Fibroblast of skin of back (primary cell): Measurements from ENCODE around the gene RAB3IL1. TPM values are rescaled to one million over a fixed set of nuclear protein-coding genes. Genes with fewer than 3 reads are reported as not detected.
"Not testable (repeated sequence)": the region's sequence is repeated elsewhere in the genome, so short reads cannot be mapped to it uniquely, and the experiment has no call there.

Source experiments
- DNase-seq: peaks from one replicate; pipeline ENCODE4 v3.0.0-alpha.2; 2013
- polyA plus RNA-seq, 2 experiments: library from polyadenylated mRNA; unstranded; fragments of 120-200 nt; gene quantifications; one replicate each; pipeline ENCODE4 v1.2.1, GENCODE V29; 2013; ENCODE audit not compliant: insufficient read length in 2 of 2

Gene RAB3IL1, protein sequence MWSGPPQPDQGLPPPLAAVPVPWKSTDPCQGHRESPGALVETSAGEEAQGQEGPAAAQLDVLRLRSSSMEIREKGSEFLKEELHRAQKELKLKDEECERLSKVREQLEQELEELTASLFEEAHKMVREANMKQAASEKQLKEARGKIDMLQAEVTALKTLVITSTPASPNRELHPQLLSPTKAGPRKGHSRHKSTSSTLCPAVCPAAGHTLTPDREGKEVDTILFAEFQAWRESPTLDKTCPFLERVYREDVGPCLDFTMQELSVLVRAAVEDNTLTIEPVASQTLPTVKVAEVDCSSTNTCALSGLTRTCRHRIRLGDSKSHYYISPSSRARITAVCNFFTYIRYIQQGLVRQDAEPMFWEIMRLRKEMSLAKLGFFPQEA
- 9.1 TPM for polyA plus RNA-seq (2013, experiment 1 of 2; ENCODE audit: insufficient read length)
- 12.8 TPM for polyA plus RNA-seq (2013, experiment 2 of 2; ENCODE audit: insufficient read length)

- DNase-seq = peak; percentile 59
Measured at GRCh38 chr11:61917334-61918109, at the start of gene RAB3IL1. RAB3IL1 (minus strand) TSS chr11:61917566; CDS start chr11:61917367, 199 bp downstream.

- DNase-seq = no peak
Measured at GRCh38 chr11:61966734-61967115, 49.4 kb upstream of the RAB3IL1 start.

DNA sequence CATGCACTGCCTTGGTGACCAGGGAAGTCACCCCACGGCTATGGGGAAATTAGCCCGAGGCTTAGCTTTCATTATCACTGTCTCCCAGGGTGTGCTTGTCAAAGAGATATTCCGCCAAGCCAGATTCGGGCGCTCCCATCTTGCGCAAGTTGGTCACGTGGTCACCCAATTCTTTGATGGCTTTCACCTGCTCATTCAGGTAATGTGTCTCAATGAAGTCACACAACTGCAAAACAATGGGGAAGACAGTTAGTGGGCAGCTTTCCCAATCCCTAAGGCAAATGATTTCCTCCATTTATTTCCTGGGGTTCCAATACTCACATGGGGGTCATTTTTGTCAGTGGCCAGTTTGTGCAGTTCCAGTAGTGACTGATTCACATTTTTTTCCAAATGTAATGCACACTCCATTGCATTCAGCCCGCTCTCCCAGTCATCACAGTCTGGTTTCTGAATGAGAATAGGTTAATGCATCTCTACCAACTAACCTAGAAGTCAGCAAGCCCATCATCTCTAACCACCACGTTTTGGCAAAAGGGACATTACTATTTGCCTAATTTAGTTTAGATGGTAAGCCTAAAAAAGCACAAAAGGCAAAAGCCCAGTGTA, 47.4 kb upstream of the RAB3IL1 start:
- DNase-seq = not testable (repeated sequence)

DNA sequence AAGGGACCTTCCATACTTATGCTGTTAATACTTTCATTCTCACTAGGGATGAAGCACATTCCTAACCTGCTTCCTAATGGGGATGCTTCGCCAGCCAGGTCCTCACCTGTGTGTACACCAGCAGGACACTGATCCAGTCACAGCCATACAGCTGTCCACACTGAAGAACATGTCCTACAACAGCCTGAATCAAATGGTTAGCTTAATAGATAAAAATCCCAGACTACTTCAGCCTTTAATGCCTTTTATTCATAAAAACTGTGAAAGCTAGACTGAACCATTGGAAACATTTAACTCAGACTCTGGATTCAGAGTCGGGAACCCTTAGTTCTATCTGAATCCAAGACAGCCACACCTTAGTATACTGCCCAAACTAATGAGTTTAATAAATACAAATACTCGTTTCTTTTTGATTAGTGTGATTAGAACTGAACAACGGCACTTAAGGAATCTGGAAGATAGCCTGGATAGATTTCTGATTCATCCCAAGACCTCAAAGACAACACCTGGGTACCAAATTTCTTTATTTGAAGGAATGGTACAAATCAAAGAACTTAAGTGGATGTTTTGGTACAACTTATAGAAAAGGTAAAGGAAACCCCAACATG, 46.8 kb upstream of the RAB3IL1 start:
- no peak for DNase-seq

DNA sequence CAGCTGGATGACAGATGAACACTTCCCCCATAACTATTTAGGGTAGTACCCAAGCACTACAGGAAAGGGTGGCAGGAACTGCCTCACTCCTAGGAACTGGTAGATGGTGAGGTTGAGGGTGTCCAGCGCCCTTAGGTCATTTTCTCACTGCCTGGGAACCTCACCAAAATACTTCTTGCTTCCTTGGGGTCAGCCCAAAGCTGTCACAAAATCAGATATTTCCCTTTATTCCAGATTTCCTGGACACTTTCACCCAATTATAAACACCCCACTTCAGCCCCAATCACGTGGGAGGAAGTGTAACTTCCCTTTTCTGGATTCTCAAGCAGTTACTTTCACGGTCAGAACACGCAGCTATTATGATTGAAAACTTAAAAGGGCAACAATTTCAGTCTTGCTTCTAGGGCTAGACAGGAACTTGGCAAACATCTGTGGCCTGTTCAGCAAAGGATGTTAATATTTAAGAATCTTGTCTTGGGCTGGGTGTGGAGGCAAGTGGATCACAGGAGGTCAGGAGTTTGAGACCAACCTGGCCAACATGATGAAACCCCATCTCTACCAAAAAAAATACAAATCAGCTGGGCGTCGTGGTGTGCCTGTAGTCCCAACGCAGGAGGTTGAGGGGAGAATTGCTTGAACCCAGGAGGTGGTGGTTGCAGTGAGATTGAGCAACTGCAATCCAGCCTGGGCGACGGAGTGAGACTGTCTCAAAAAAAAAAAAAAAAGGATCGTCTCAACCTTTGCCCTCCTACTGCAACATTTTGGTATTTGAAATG, 46.1 kb upstream of the RAB3IL1 start:
- DNase-seq = no peak

- DNase-seq = no peak
Measured at GRCh38 chr11:61963016-61963281, 45.6 kb upstream of the RAB3IL1 start.

DNA sequence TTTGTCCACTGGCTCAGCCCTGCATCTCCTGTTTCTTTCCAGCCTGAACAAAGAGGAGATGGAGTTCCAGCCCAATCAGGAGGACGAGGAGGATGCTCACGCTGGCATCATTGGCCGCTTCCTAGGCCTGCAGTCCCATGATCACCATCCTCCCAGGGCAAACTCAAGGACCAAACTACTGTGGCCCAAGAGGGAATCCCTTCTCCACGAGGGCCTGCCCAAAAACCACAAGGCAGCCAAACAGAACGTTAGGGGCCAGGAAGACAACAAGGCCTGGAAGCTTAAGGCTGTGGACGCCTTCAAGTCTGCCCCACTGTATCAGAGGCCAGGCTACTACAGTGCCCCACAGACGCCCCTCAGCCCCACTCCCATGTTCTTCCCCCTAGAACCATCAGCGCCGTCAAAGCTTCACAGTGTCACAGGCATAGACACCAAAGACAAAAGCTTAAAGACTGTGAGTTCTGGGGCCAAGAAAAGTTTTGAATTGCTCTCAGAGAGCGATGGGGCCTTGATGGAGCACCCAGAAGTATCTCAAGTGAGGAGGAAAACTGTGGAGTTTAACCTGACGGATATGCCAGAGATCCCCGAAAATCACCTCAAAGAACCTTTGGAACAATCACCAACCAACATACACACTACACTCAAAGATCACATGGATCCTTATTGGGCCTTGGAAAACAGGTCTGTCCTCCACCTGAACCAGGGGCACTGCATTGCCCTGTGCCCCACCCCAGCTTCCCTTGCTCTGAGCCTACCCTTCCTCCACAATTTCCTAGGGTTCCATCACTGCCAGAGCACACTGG, 45.0 kb upstream of the RAB3IL1 start:
- DNase-seq = no peak

GRCh38 chr11:61961570-61962212, 44.3 kb upstream of the RAB3IL1 start:
- peak; percentile 77 for DNase-seq

- DNase-seq = no peak
Measured at GRCh38 chr11:61960532-61960931, 43.2 kb upstream of the RAB3IL1 start.

DNA sequence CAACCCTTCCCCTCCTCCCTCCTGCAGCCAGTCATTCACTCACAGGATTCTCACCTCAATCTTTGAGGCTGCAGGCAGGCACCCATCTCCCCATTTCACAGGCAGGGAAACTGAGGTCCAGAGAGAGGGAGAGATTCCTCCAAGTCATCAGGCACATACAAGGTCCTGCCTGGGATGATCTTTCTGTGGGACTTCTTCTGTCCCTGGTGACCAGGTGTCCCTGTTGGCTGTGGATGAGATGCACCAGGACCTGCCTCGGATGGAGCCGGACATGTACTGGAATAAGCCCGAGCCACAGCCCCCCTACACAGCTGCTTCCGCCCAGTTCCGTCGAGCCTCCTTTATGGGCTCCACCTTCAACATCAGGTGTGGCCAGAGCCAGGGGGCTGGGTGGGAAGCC, 42.3 kb upstream of the RAB3IL1 start:
- no peak for DNase-seq

DNA sequence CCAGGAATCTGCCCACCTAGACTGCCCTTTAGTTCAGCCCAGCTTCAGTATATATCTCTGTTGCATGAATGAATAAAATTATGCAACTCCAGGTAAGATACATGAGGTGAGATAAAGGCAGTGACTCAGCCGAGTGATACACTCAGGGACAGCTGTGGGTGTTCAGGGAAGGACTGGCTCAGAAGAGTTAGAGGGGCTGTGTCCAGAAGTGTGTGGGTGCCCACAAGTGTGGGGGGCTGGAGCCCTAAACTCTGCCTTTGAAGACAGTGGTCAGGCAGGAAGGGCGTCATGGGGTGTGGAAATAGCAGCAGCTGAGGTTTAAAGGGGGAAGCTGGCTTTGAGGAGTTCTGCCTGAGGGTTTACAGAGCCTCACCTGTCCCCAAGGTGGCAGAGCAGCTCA, 41.7 kb upstream of the RAB3IL1 start:
- DNase-seq = no peak

DNA sequence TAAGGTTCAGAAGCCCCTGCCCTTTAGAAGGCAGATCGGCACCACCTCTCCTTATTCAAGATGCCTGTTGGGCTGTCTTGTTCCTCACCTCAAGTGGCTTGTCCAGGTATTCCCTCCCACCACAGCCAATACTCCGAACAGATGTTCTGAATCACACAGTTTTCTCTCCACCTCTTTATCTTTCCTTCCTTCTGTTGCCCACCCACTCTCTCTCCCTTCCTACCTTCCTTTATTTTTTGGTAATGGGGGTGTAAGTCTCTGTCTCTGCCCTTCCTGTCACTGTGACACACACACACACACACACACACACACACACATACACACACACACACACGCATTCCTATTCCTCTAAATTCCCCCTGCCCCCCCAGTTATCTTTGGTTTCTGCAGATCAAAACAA, 41.2 kb upstream of the RAB3IL1 start:
- DNase-seq = no peak

- DNase-seq = no peak
Measured at GRCh38 chr11:61957021-61957770, 39.8 kb upstream of the RAB3IL1 start.

DNA sequence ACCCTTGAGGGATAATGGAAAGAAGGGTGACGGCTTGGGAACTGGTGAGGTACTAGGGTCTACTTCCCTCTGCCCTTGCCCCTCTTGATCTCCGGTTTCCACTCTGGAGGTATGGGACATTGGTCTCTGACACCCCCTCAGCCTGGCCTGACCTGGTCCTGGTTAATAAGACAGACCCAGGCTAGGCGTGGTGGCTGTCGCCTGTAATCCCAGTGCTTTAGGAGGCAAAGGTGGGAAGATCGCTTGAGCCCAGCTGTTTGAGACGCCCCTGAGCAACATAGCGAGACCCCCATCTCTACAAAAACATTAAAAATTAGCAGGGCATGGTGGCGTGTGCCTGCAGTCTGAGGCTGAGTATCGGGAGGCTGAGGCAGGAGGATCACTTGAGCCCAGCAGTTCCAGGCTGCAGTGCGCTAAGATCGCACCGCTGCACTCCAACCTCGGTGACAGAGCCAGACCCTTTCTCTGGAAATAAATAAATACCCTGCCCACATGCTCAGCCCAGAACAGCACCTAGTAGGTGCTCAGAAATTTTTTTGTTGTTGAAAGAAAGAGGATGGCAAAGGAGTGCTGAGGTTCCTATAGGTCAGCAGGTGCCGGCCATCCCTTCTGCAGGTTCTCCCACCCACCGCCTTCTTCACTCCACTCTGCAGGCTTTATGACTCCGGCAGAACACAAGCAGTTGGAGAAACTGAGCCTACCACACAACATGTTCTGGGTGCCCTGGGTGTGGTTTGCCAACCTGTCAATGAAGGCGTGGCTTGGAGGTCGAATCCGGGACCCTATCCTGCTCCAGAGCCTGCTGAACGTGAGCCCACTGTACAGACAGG, 39.0 kb upstream of the RAB3IL1 start:
- no peak for DNase-seq

DNA sequence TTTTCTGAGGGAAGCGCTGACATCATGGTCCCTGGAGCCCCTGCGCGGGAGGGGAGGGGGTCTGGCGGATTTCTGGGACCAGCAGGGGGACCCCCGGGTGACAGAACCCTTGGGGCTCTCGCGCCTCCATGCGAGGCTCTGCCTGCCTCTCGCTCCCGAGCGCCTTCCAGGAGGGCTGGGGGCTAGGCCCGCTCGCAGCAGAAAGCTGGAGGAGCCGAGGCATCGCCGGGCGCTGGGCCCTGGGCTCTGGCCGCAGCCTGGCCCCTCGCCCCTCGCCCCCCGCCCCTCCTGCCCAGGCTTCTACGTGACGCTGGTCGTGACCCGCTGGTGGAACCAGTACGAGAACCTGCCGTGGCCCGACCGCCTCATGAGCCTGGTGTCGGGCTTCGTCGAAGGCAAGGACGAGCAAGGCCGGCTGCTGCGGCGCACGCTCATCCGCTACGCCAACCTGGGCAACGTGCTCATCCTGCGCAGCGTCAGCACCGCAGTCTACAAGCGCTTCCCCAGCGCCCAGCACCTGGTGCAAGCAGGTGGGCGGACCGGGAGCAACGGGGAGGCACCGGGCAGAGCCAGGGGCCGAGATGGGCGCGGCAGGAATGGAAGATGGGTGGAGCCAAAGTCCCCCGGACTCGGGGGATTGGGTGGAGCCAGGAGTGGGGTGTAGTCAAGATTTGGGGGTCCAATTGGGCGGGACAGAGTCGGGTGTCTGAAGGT, 38.2 kb upstream of the RAB3IL1 start:
- no peak for DNase-seq

- DNase-seq = peak; percentile 69
Measured at GRCh38 chr11:61954851-61955421, 37.6 kb upstream of the RAB3IL1 start.

DNA sequence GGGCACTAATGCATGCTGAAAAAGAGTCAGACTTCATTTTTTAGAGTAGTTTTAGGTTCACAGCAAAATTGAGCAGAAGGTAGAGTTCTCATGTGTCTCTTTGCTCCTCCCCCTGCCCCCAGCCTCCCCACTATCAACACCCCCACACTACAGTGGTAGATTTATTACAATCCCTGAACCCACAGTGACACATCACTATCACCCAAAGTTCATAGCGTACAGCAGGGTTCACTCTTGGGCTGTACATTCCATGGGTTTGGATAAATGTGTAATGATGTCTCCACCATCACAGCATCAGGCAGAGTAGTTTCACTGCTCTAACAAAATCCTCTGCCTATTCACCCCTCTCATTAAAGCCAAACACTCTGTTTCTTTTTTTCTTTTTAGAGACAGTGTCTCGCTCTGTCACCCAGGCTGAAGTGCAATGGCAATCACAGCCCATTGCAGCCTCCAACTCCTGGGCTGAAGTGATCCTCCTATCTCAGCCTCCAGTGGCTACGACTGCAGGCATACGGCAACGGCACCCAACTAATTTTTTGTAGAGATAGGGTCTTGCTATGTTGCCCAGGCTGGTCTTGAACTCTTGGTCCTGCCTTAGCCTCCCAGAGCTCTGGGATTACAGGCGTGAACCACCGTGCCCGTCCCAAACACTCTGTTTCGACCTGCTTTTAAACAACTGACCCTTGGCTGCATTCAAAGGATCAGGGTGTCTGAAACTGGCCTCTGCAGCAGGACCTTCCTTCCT, 36.9 kb upstream of the RAB3IL1 start:
- no peak for DNase-seq
